NCI-H2196 treated with DMSO at 0.1 percent for 48 hours (cell line): ENCODE results near the gene ENOX1.
"Not testable (repeated sequence)": the region's sequence is repeated elsewhere in the genome, so short reads cannot be mapped to it uniquely, and the experiment has no call there.

Source experiments
- DNase-seq: peaks from one replicate; lab custom pipeline; 2025; ENCODE audit not compliant: unreplicated experiment; lab: John Stamatoyannopoulos, UW

ENOX1 gene

GRCh38 chr13:43363156-43363953, 423.4 kb downstream of the ENOX1 start:
- no peak for DNase-seq

- no peak for DNase-seq
Observed at GRCh38 chr13:43362556-43362955, 424.2 kb downstream of the ENOX1 start.

- no peak for DNase-seq
Observed at GRCh38 chr13:43360892-43361610, 425.7 kb downstream of the ENOX1 start.

- DNase-seq, result no peak
Observed at GRCh38 chr13:43360171-43360570, 426.6 kb downstream of the ENOX1 start.

GRCh38 chr13:43359536-43359935, 427.2 kb downstream of the ENOX1 start:
- no peak for DNase-seq

GRCh38 chr13:43357564-43357963, 429.2 kb downstream of the ENOX1 start:
- DNase-seq, result no peak

- no peak for DNase-seq
Observed at GRCh38 chr13:43356567-43356966, 430.2 kb downstream of the ENOX1 start.

- DNase-seq, result no peak
Observed at GRCh38 chr13:43355774-43356173, 431.0 kb downstream of the ENOX1 start.

GRCh38 chr13:43354153-43354945, 432.4 kb downstream of the ENOX1 start:
- no peak for DNase-seq

GRCh38 chr13:43353631-43354030, 433.1 kb downstream of the ENOX1 start:
- DNase-seq, result no peak

GRCh38 chr13:43351612-43352011, 435.2 kb downstream of the ENOX1 start:
- DNase-seq, result not testable (repeated sequence)

- no peak for DNase-seq
Observed at GRCh38 chr13:43348397-43348796, 438.4 kb downstream of the ENOX1 start.

GRCh38 chr13:43347877-43348276, 438.9 kb downstream of the ENOX1 start:
- DNase-seq, result no peak

- no peak for DNase-seq
Observed at GRCh38 chr13:43346427-43346826, 440.3 kb downstream of the ENOX1 start.

GRCh38 chr13:43343645-43344044, 443.1 kb downstream of the ENOX1 start:
- no peak for DNase-seq

GRCh38 chr13:43339805-43340550, 446.8 kb downstream of the ENOX1 start:
- DNase-seq, result no peak

GRCh38 chr13:43339145-43339804, 447.5 kb downstream of the ENOX1 start:
- no peak for DNase-seq

GRCh38 chr13:43335764-43336163, 451.0 kb downstream of the ENOX1 start:
- no peak for DNase-seq

- DNase-seq, result no peak
Observed at GRCh38 chr13:43333176-43333575, 453.6 kb downstream of the ENOX1 start.

- DNase-seq, result no peak
Observed at GRCh38 chr13:43331672-43332071, 455.1 kb downstream of the ENOX1 start.
